Gastroesophageal sphincter (tissue), 3 donors: Measurements from ENCODE around the gene EHBP1.

Source experiments
- CTCF ChIP-seq, 4 experiments: fragments of 200-600 bp in 2 of 4; fragments of 450-650 bp in 2 of 4; sonication (generic) in 1 of 4; IDR thresholded peaks; one replicate each; pipeline ENCODE4 v1.5.1; 2017 to 2019; ENCODE audit warnings: antibody characterized with exemption in 4 of 4, mild to moderate bottlenecking in 2 of 4, moderate library complexity in 2 of 4
- POLR2A ChIP-seq, 2 donors: fragments of 450-650 bp; IDR thresholded peaks; one replicate each; pipeline ENCODE4 v1.6.1; 2017; ENCODE audit warnings: antibody characterized with exemption in 2 of 2, mild to moderate bottlenecking in 2 of 2, moderate library complexity in 1 of 2
- POLR2AphosphoS5 ChIP-seq: sonication (generic); formaldehyde crosslinking; IDR thresholded peaks from one replicate; pipeline ENCODE4 v1.6.1; 2017; ENCODE audit warnings: antibody characterized with exemption

DNA sequence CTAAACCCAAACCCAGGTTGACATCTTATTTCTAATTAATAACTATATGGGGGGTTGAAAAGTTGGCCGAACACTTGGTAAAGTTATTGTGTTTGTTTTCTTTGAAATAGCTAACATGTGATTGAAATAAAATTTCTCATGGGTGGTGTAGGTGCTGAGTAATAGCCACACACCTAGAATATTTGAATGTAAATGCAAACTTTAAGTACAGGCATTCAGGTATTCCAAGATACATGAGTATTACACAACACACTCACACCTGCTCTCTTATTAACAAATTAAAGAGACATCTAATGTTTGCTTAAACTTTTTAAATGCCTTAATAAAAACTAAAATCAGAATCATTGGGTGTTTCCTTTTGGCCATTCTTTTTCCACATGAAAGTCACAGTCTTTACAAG lies 165.5 kb downstream of the EHBP1 start:
- TF ChIP-seq CTCF (IDR thresholded peaks at IDR 0.05) (no peak), POLR2A (IDR thresholded peaks at IDR 0.05) (no peak), POLR2AphosphoS5 (no peak)
